Effector memory CD8-positive, alpha-beta T cell (primary cell): ENCODE measurements around the gene COP1.

Source experiments
- ATAC-seq: fragments of 150-1000 bp; cut with Tn5 transposase; replicated peaks from 2 replicates; pipeline ENCODE4 v1.10.0; 2021; ENCODE audit warnings: mild to moderate bottlenecking, moderate library complexity
- DNase-seq, 3 experiments: peaks; one replicate each; pipeline ENCODE4 v3.0.0; 2021
- H3K27ac Mint-ChIP-seq, 2 donors: one replicate each; pipeline ENCODE4 v1.8.0; 2022; ENCODE audit warnings: mild to moderate bottlenecking in 2 of 2, mixed read lengths in 2 of 2, moderate library complexity in 2 of 2
- H3K27me3 Mint-ChIP-seq, 2 donors: one replicate each; pipeline ENCODE4 v1.8.0; 2022; ENCODE audit warnings: mixed read lengths in 2 of 2
- H3K36me3 Mint-ChIP-seq: one replicate; pipeline ENCODE4 v1.8.0; 2022; ENCODE audit warnings: mild to moderate bottlenecking, moderate library complexity, mixed read lengths; ENCODE audit not compliant: insufficient read depth
- H3K4me1 Mint-ChIP-seq, 2 donors: one replicate each; pipeline ENCODE4 v1.8.0; 2022; ENCODE audit warnings: low read depth in 2 of 2, mixed read lengths in 2 of 2
- H3K4me3 Mint-ChIP-seq, 2 donors: one replicate each; pipeline ENCODE4 v1.8.0; 2022; ENCODE audit warnings: mild to moderate bottlenecking in 2 of 2, mixed read lengths in 2 of 2, moderate library complexity in 2 of 2
- H3K9me3 Mint-ChIP-seq, 2 donors: one replicate each; pipeline ENCODE4 v1.8.0; 2022; ENCODE audit warnings: mixed read lengths in 2 of 2

COP1 gene

GRCh38 chr1:175941164-175941563 lies 265.9 kb downstream of the COP1 start:
- Mint-ChIP-seq H3K9me3 (no peaks in the 10 kb centered on the region), H3K4me1 (no peaks in the 10 kb centered on the region), H3K27ac (no peak overlapping the region), H3K27me3 (no peaks in the 10 kb centered on the region), H3K4me3 (no peak overlapping the region), H3K36me3 (peaks cover 35% of the 10 kb centered on the region)
- no peak for ATAC-seq
- DNase-seq, result no peak

GRCh38 chr1:175936736-175937135 lies 270.4 kb downstream of the COP1 start:
- no peaks in the 10 kb centered on the region for H3K27me3 Mint-ChIP-seq
- H3K9me3 Mint-ChIP-seq, result no peaks in the 10 kb centered on the region

GRCh38 chr1:175935566-175936115 lies 271.4 kb downstream of the COP1 start:
- ATAC-seq, result no peak
- Mint-ChIP-seq H3K27ac (no peak overlapping the region), H3K4me3 (no peak overlapping the region), H3K4me1 (no peaks in the 10 kb centered on the region), H3K36me3 (peaks cover 9% of the 10 kb centered on the region), H3K9me3 (no peaks in the 10 kb centered on the region), H3K27me3 (no peaks in the 10 kb centered on the region)
- DNase-seq, result no peak

More at GRCh38 chr1:175936736-175937135, 270.4 kb downstream of the COP1 start:
- no peaks in the 10 kb centered on the region for H3K4me1 Mint-ChIP-seq
- DNase-seq (no peak), ATAC-seq (no peak)
- H3K36me3 Mint-ChIP-seq, result peaks cover 20% of the 10 kb centered on the region
- no peak overlapping the region for H3K27ac Mint-ChIP-seq
- no peak overlapping the region for H3K4me3 Mint-ChIP-seq

- Mint-ChIP-seq H3K36me3 (peaks cover 6% of the 10 kb centered on the region), H3K9me3 (no peaks in the 10 kb centered on the region), H3K27ac (no peak overlapping the region), H3K4me3 (no peak overlapping the region), H3K27me3 (no peaks in the 10 kb centered on the region), H3K4me1 (no peaks in the 10 kb centered on the region)
- no peak for ATAC-seq
- no peak for DNase-seq
Observed at GRCh38 chr1:175935166-175935565, 271.9 kb downstream of the COP1 start.

GRCh38 chr1:175933801-175934200 lies 273.3 kb downstream of the COP1 start:
- no peaks in the 10 kb centered on the region for H3K9me3 Mint-ChIP-seq
- H3K36me3 Mint-ChIP-seq, result peaks cover 6% of the 10 kb centered on the region
- H3K4me3 Mint-ChIP-seq, result no peak overlapping the region
- H3K27me3 Mint-ChIP-seq, result no peaks in the 10 kb centered on the region
- H3K27ac Mint-ChIP-seq, result no peak overlapping the region
- no peak for ATAC-seq
- DNase-seq, result no peak
- no peaks in the 10 kb centered on the region for H3K4me1 Mint-ChIP-seq

GRCh38 chr1:175927944-175928343 lies 279.1 kb downstream of the COP1 start:
- ATAC-seq, result no peak
- H3K36me3 Mint-ChIP-seq, result peaks cover 2% of the 10 kb centered on the region
- DNase-seq, result no peak
- peaks cover 0 to 3% of the 10 kb centered on the region in 2 donors for H3K9me3 Mint-ChIP-seq
- no peak overlapping the region for H3K4me3 Mint-ChIP-seq
- H3K27me3 Mint-ChIP-seq, result no peaks in the 10 kb centered on the region
- H3K27ac Mint-ChIP-seq, result no peak overlapping the region
- H3K4me1 Mint-ChIP-seq, result no peaks in the 10 kb centered on the region

GRCh38 chr1:175922254-175922881 lies 284.7 kb downstream of the COP1 start:
- Mint-ChIP-seq H3K27ac (no peak overlapping the region), H3K36me3 (no peaks in the 10 kb centered on the region), H3K9me3 (peaks cover under 1 to 1% of the 10 kb centered on the region in 2 donors), H3K4me1 (no peaks in the 10 kb centered on the region), H3K4me3 (no peak overlapping the region), H3K27me3 (no peaks in the 10 kb centered on the region)
- no peak for ATAC-seq
- no peak for DNase-seq

- Mint-ChIP-seq H3K4me3 (no peak overlapping the region), H3K27ac (no peak overlapping the region), H3K9me3 (peaks cover 1 to 8% of the 10 kb centered on the region in 2 donors), H3K4me1 (no peaks in the 10 kb centered on the region), H3K27me3 (no peaks in the 10 kb centered on the region), H3K36me3 (no peaks in the 10 kb centered on the region)
- DNase-seq, result no peak
- ATAC-seq, result no peak
Observed at GRCh38 chr1:175920381-175920780, 286.7 kb downstream of the COP1 start.

- H3K27me3 Mint-ChIP-seq, result no peaks in the 10 kb centered on the region
- H3K27ac Mint-ChIP-seq, result no peak overlapping the region
- no peaks in the 10 kb centered on the region for H3K36me3 Mint-ChIP-seq
Observed at GRCh38 chr1:175919001-175919400, 288.1 kb downstream of the COP1 start.

GRCh38 chr1:175918364-175918801 lies 288.7 kb downstream of the COP1 start:
- Mint-ChIP-seq H3K4me1 (no peaks in the 10 kb centered on the region), H3K27ac (no peak overlapping the region), H3K36me3 (no peaks in the 10 kb centered on the region), H3K9me3 (peaks cover 0 to 8% of the 10 kb centered on the region in 2 donors), H3K4me3 (no peak overlapping the region), H3K27me3 (no peaks in the 10 kb centered on the region)
- ATAC-seq (no peak), DNase-seq (no peak)

More at GRCh38 chr1:175919001-175919400, 288.1 kb downstream of the COP1 start:
- ATAC-seq, result no peak
- Mint-ChIP-seq H3K4me3 (no peak overlapping the region), H3K4me1 (no peaks in the 10 kb centered on the region), H3K9me3 (peaks cover 0 to 8% of the 10 kb centered on the region in 2 donors)
- DNase-seq, result no peak

- no peak overlapping the region for H3K4me3 Mint-ChIP-seq
- H3K27me3 Mint-ChIP-seq, result no peaks in the 10 kb centered on the region
- no peak overlapping the region for H3K27ac Mint-ChIP-seq
- ATAC-seq, result no peak
- no peaks in the 10 kb centered on the region for H3K36me3 Mint-ChIP-seq
- no peaks in the 10 kb centered on the region for H3K4me1 Mint-ChIP-seq
- H3K9me3 Mint-ChIP-seq, result peaks cover 4 to 8% of the 10 kb centered on the region in 2 donors
- no peak for DNase-seq
Observed at GRCh38 chr1:175914115-175914514, 293.0 kb downstream of the COP1 start.

GRCh38 chr1:175911138-175911537 lies 295.9 kb downstream of the COP1 start:
- Mint-ChIP-seq H3K9me3 (peaks cover 0 to 4% of the 10 kb centered on the region in 2 donors), H3K4me1 (no peaks in the 10 kb centered on the region), H3K27me3 (no peaks in the 10 kb centered on the region), H3K27ac (no peak overlapping the region), H3K36me3 (no peaks in the 10 kb centered on the region), H3K4me3 (no peak overlapping the region)
- ATAC-seq, result no peak
- DNase-seq, result no peak

- Mint-ChIP-seq H3K4me3 (no peak overlapping the region), H3K9me3 (peaks cover 0 to 3% of the 10 kb centered on the region in 2 donors), H3K36me3 (no peaks in the 10 kb centered on the region), H3K4me1 (no peaks in the 10 kb centered on the region), H3K27ac (no peak overlapping the region), H3K27me3 (no peaks in the 10 kb centered on the region)
- DNase-seq (no peak), ATAC-seq (no peak)
Observed at GRCh38 chr1:175906370-175906769, 300.7 kb downstream of the COP1 start.

- H3K27me3 Mint-ChIP-seq, result no peaks in the 10 kb centered on the region
Observed at GRCh38 chr1:175904808-175905207, 302.3 kb downstream of the COP1 start.

More at GRCh38 chr1:175904808-175905207, 302.3 kb downstream of the COP1 start:
- DNase-seq, result no peak
- ATAC-seq, result no peak
- Mint-ChIP-seq H3K27ac (no peak overlapping the region), H3K36me3 (no peaks in the 10 kb centered on the region), H3K9me3 (no peaks in the 10 kb centered on the region), H3K4me1 (no peaks in the 10 kb centered on the region), H3K4me3 (no peak overlapping the region)
